Ovary (tissue), 9 donors: Measurements from ENCODE around the gene PTPRB. TPM values are rescaled to one million over a fixed set of nuclear protein-coding genes. Genes with fewer than 3 reads are reported as not detected.

Experiments used
- DNase-seq, 5 donors: peaks; one replicate each; pipeline ENCODE4 v3.0.0-alpha.2; 2019 to 2020
- H3K27ac ChIP-seq, 2 donors: fragments of 200-600 bp; one replicate each; pipeline versions ENCODE4 v1.5.1 to v1.8.0; 2019 to 2022
- H3K27me3 ChIP-seq: fragments of 200-600 bp; one replicate; pipeline ENCODE4 v1.8.0; 2022
- H3K36me3 ChIP-seq: fragments of 200-600 bp; sonication (generic); one replicate; pipeline ENCODE4 v1.5.1; 2019
- H3K4me1 ChIP-seq: one replicate; pipeline ENCODE4 v1.8.1; 2013; ENCODE audit warnings: mild to moderate bottlenecking, moderate library complexity; ENCODE audit not compliant: insufficient read depth
- H3K4me3 ChIP-seq: fragments of 200-600 bp; sonication (generic); one replicate; pipeline ENCODE4 v1.5.1; 2017
- H3K9me3 ChIP-seq, 2 donors: fragments of 200-600 bp in 1 of 2; sonication (generic) in 1 of 2; one replicate each; pipeline versions ENCODE4 v1.5.1 to v1.8.1; 2013 to 2019; ENCODE audit warnings: mild to moderate bottlenecking in 1 of 2, moderate library complexity in 1 of 2
- CTCF ChIP-seq, 3 donors: fragments of 450-650 bp in 2 of 3; fragments of 200-600 bp in 1 of 3; IDR thresholded peaks; one replicate each; pipeline versions ENCODE4 v1.5.1 to v1.8.0; 2016 to 2022; ENCODE audit warnings: antibody characterized with exemption in 3 of 3, mild to moderate bottlenecking in 1 of 3
- EP300 ChIP-seq: sonication (generic); formaldehyde crosslinking; IDR thresholded peaks from one replicate; pipeline ENCODE4 v1.6.1; 2017; ENCODE audit warnings: antibody characterized with exemption
- POLR2A ChIP-seq: fragments of 450-650 bp; IDR thresholded peaks from one replicate; pipeline ENCODE4 v1.6.1; 2017; ENCODE audit warnings: antibody characterized with exemption, mild to moderate bottlenecking, moderate library complexity
- WGBS, 3 donors: extraction: QIAGEN DNeasy Blood & Tissue Kit in 1 of 3; methylation state at CpG; one replicate each; pipeline versions ENCODE4 v1.1.5 to v1.1.7; 2013 to 2017; 5-methylcytosine and 5-hydroxymethylcytosine counted together
- intact Hi-C, 4 donors: fragments of 100-400 bp; cut with DNase I; formaldehyde crosslinking; loops; one replicate each; pipeline versions ENCODE4 v1.11.0 to v1.15.1; 2022 to 2023
- polyA plus RNA-seq, 2 donors: library from polyadenylated mRNA; stranded (reverse); fragments of 200-250 nt in 1 of 2; fragments of 350-450 nt in 1 of 2; fragmentation: Illumina TruSeq in 1 of 2; extraction: RNeasy Lipid Tissue Mini Kit (QIAGEN cat#74804) in 1 of 2; gene quantifications; one replicate each; pipeline ENCODE4 v1.2.3, GENCODE V29; 2013 to 2014
- total RNA-seq, 7 donors: library from RNA; depleted of rRNA in 2 of 7; stranded (reverse); fragments of >200 nt in 2 of 7; fragmentation: NEBNext Ultra II Directional in 3 of 7; extraction: Animal tissue kit (Norgen Biotek cat#: 25700) in 3 of 7; gene quantifications; one replicate each; pipeline versions ENCODE4 v1.1.0 to v1.2.4, GENCODE V29; 2016 to 2023
- donor health status: DM: no; HTN: no; CAD: no; lungs with moderate emphysema.
- donor health status: DM: no; HTN: no; CAD: no.
- donor health status: Bipolar disorder and iron deficiency.
- donor health status: DM: yes; HTN: yes; CAD: no.
- donor health status: DM: no; HTN: no; CAD: no.
- donor health status: DM: yes; HTN: yes; CAD: no.

PTPRB gene
- total and polyA plus RNA-seq, 9 donors = 4.9 to 34.6 (median 11.6) TPM

- intact Hi-C loops = no loop called here
- no peak overlapping the region for H3K27ac ChIP-seq
- H3K4me1 ChIP-seq = no peaks in the 10 kb centered on the region
- H3K27me3 ChIP-seq = no peaks in the 10 kb centered on the region
- TF ChIP-seq EP300 (no peak), CTCF (IDR thresholded peaks at IDR 0.05) (no peak), POLR2A (no peak)
- WGBS, 3 donors = 94 to 96% (median 96%) methylated on average over 6 of the region's 6 CpGs
- no peak for DNase-seq
- no peaks in the 10 kb centered on the region for H3K36me3 ChIP-seq
- no peaks in the 10 kb centered on the region for H3K9me3 ChIP-seq
- H3K4me3 ChIP-seq = no peak overlapping the region
These were observed 21.9 kb upstream of the PTPRB start for GRCh38 chr12:70659077-70659606.

- intact Hi-C loops = no loop called here
- WGBS, 3 donors = 51 to 69% (median 52%) methylated on average over 4 of the region's 4 CpGs
These were observed 20.5 kb upstream of the PTPRB start for GRCh38 chr12:70657616-70658286.

GRCh38 chr12:70652451-70652850 lies 15.2 kb upstream of the PTPRB start:
- DNase-seq = no peak
- H3K27me3 ChIP-seq = no peaks in the 10 kb centered on the region
- no peaks in the 10 kb centered on the region for H3K9me3 ChIP-seq
- WGBS, 3 donors = 12 to 42% (median 18%) methylated on average over 1 of the region's 1 CpG
- no peak overlapping the region for H3K27ac ChIP-seq
- peaks cover 3% of the 10 kb centered on the region for H3K4me1 ChIP-seq
- intact Hi-C loops = no loop called here
- TF ChIP-seq EP300 (no peak), CTCF (IDR thresholded peaks at IDR 0.05) (no peak), POLR2A (no peak)
- H3K36me3 ChIP-seq = no peaks in the 10 kb centered on the region
- no peak overlapping the region for H3K4me3 ChIP-seq

More at GRCh38 chr12:70657616-70658286, 20.5 kb upstream of the PTPRB start:
- no peak for TF ChIP-seq CTCF (IDR thresholded peaks at IDR 0.05)
- Histone ChIP-seq H3K27ac (no peak overlapping the region), H3K4me1 (no peaks in the 10 kb centered on the region), H3K27me3 (no peaks in the 10 kb centered on the region), H3K4me3 (no peak overlapping the region), H3K36me3 (no peaks in the 10 kb centered on the region), H3K9me3 (no peaks in the 10 kb centered on the region)
- no peak for DNase-seq

- no peak overlapping the region for H3K4me3 ChIP-seq
- TF ChIP-seq POLR2A = no peak
- no peak for TF ChIP-seq CTCF (IDR thresholded peaks at IDR 0.05)
- TF ChIP-seq EP300 = no peak
- H3K36me3 ChIP-seq = no peaks in the 10 kb centered on the region
- no peak overlapping the region for H3K27ac ChIP-seq
- WGBS, 3 donors = 4 to 8% (median 6%) methylated on average over 2 of the region's 2 CpGs
- no peaks in the 10 kb centered on the region for H3K9me3 ChIP-seq
- intact Hi-C loops = no loop called here
- peaks cover 3% of the 10 kb centered on the region for H3K4me1 ChIP-seq
- DNase-seq = no peak
- no peaks in the 10 kb centered on the region for H3K27me3 ChIP-seq
These were observed 11.6 kb upstream of the PTPRB start for GRCh38 chr12:70648831-70649230.
